IPS DF 6.9 (cell line): ENCODE measurements around the gene CYB5A.

Experiments
- DNase-seq: peaks from one replicate; pipeline ENCODE4 v3.0.0-alpha.2; 2013; ENCODE audit warnings: low read depth, low spot score
- H3K27ac ChIP-seq: one replicate; pipeline ENCODE4 v1.5.1; 2013; ENCODE audit warnings: low read length, control low read depth
- H3K27me3 ChIP-seq: 2 replicates; pipeline ENCODE4 v1.6.1; 2013; ENCODE audit warnings: mild to moderate bottlenecking, low read length; ENCODE audit not compliant: control insufficient read depth, insufficient read depth
- H3K36me3 ChIP-seq: 2 replicates; pipeline ENCODE4 v1.6.1; 2013; ENCODE audit warnings: low read length; ENCODE audit not compliant: control insufficient read depth, insufficient read depth
- H3K4me1 ChIP-seq: 2 replicates; pipeline ENCODE4 v1.6.1; 2013; ENCODE audit warnings: low read length; ENCODE audit not compliant: control insufficient read depth, insufficient read depth
- H3K4me3 ChIP-seq: 2 replicates; pipeline ENCODE4 v1.5.1; 2013; ENCODE audit warnings: mild to moderate bottlenecking, low read length
- H3K9me3 ChIP-seq: 2 replicates; pipeline ENCODE4 v1.6.1; 2013; ENCODE audit warnings: low read length, inconsistent platforms; ENCODE audit not compliant: control insufficient read depth, insufficient read depth
- WGBS: extraction: QIAGEN DNeasy Blood & Tissue Kit; methylation state at CpG from one replicate; pipeline ENCODE4 v1.1.7; 2013; ENCODE audit warnings: mixed read lengths, missing lambda C conversion rate; ENCODE audit not compliant: insufficient read length, insufficient coverage; 5-methylcytosine and 5-hydroxymethylcytosine counted together

Gene CYB5A

DNA sequence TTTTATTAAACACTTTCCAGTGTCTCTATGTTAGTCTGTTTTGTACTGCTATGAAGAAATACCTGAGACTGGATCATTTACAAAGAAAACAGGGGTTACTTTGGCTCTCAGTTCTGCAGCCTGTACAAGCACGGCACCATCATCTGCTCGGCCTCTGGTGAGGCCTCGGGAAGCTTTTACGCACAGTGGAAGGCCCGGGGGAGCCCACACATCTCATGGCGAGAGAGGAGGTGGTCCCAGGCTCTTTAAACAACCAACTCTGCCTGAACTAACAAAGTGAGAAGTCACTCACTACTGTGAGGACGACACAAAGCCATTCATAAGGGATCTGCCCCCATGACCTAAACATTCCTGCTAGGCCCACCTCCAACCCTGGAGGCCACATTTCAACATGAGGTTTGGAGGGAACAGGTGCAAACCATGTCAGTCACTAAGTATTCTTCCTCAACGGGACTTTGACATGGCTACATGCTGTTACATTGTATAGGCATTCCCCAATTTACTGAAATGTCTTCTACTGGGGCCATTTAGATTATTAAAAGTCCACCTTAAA lies 26.1 kb downstream of the CYB5A start:
- Histone ChIP-seq H3K27me3 (no peaks in the 10 kb centered on the region; the same call in 1 of the 2 replicates), H3K4me1 (peaks cover 2% of the 10 kb centered on the region), H3K36me3 (peaks cover 4% of the 10 kb centered on the region), H3K9me3 (no peaks in the 10 kb centered on the region), H3K4me3 (no peak overlapping the region), H3K27ac (no peak overlapping the region)
- no peak for DNase-seq
- WGBS, result no CpG with 5 or more reads among the region's 8 CpGs

DNA sequence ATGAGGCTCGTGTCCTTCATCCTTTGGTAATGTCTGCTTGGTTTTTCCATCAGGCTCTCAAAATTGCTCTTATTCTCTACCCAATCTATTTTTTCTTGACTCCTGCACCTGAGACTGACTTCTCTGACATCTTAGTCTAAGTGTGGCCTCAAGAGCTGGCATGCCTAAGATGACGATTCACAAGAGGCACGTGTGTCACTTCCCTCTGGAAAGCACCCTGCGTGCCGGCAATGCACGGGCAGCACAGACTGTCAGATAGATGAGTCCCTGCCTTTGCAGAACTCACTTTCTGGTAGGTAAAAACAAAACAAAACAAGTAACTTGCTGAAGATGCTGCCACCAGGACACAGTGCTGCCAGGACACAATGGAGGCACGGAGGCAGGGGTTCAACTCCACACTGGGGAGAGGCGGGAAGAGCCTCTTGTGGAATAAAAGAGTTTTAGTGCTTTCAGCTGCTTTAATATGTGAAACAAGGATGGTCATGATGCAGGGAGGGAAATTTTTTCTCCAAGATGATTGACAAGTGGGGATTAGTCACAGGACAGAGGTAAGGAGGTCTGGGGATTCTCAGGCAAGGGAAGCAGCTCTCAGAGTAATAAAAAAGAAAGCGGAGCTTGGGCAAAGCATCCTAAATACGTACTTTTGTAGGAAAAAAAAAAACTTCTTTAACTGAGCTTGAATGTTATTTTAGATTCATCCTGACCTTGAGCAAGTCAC lies 27.3 kb downstream of the CYB5A start:
- DNase-seq, result no peak
- Histone ChIP-seq H3K4me3 (no peak overlapping the region), H3K27ac (no peak overlapping the region), H3K9me3 (no peaks in the 10 kb centered on the region), H3K36me3 (peaks cover 4% of the 10 kb centered on the region), H3K4me1 (peaks cover 2% of the 10 kb centered on the region), H3K27me3 (no peaks in the 10 kb centered on the region; the same call in 1 of the 2 replicates)
- WGBS, result no CpG with 5 or more reads among the region's 10 CpGs

DNA sequence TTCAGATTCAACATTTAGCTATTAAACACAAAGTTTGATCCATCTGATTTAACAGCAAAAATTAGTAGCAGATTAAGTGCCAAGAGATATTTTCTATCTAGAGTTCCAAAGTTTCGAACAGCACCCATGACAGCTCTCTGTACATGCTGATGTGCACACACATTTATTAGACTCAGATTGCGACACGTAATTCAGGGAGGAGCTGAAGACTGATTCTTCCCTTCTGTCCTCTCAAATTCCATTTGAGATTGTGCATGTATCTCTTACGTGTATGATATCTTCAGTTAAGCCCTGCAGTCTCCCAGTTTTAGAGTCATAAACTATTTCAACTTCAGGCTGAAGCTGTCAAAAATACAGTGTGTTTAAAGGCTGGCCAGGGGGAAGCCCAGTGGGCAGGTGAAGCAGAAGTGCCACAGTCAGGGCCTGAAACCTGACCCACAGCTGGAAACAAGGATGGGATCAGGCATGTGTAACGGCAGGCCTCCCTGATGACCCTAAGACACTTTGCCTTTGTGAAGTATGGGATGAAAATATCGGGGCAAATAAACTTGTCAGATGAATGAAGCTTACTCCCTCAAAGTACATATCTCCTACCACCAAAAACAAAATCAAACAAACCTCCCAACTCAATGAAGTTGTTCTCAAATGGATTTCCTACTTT lies 30.6 kb downstream of the CYB5A start:
- no peak for DNase-seq
- H3K27ac ChIP-seq, result no peak overlapping the region
- H3K9me3 ChIP-seq, result no peaks in the 10 kb centered on the region
- no CpG with 5 or more reads among the region's 6 CpGs for WGBS
- peaks cover 4% of the 10 kb centered on the region; the same call in 1 of the 2 replicates for H3K36me3 ChIP-seq
- H3K4me3 ChIP-seq, result no peak overlapping the region
- H3K27me3 ChIP-seq, result no peaks in the 10 kb centered on the region
- H3K4me1 ChIP-seq, result no peaks in the 10 kb centered on the region

GRCh38 chr18:74259347-74259746 lies 32.4 kb downstream of the CYB5A start:
- Histone ChIP-seq H3K27me3 (no peaks in the 10 kb centered on the region), H3K4me1 (no peaks in the 10 kb centered on the region), H3K27ac (no peak overlapping the region), H3K36me3 (peaks cover 4% of the 10 kb centered on the region; the same call in 1 of the 2 replicates), H3K4me3 (no peak overlapping the region), H3K9me3 (no peaks in the 10 kb centered on the region)
- no CpG with 5 or more reads among the region's 4 CpGs for WGBS
- DNase-seq, result no peak

DNA sequence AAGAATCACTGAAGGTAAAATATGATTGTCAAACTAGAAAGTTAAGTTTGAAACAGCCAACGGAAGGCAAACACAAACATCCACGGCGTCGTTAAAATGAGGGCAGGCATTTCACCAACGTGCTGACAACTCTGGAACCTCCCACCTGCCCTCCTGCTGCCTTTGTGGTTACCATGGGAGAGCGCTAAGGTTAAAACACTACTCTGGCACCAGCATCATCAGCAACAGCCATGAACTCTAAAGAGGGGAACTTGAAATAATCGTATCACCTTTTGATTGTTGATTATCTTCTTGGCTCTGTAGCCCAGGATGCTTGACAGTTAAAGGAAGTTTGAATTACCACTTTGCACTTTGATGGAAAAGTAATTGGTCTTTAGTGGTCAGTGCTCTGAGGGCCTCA lies 34.7 kb downstream of the CYB5A start:
- DNase-seq, result no peak
- Histone ChIP-seq H3K4me1 (no peaks in the 10 kb centered on the region), H3K27ac (no peak overlapping the region), H3K27me3 (no peaks in the 10 kb centered on the region), H3K9me3 (no peaks in the 10 kb centered on the region), H3K36me3 (peaks cover 4% of the 10 kb centered on the region; the same call in 1 of the 2 replicates), H3K4me3 (no peak overlapping the region)
- WGBS, result no CpG with 5 or more reads among the region's 7 CpGs

GRCh38 chr18:74256190-74256589 lies 35.6 kb downstream of the CYB5A start:
- Histone ChIP-seq H3K9me3 (no peaks in the 10 kb centered on the region), H3K4me3 (no peak overlapping the region), H3K4me1 (no peaks in the 10 kb centered on the region), H3K36me3 (no peaks in the 10 kb centered on the region), H3K27ac (no peak overlapping the region), H3K27me3 (no peaks in the 10 kb centered on the region)
- WGBS, result no CpG with 5 or more reads among the region's 5 CpGs
- no peak for DNase-seq

- no peaks in the 10 kb centered on the region for H3K9me3 ChIP-seq
- H3K4me3 ChIP-seq, result no peak overlapping the region
- H3K27me3 ChIP-seq, result no peaks in the 10 kb centered on the region
- H3K4me1 ChIP-seq, result no peaks in the 10 kb centered on the region
- no peak for DNase-seq
- no peak overlapping the region for H3K27ac ChIP-seq
- no CpG with 5 or more reads among the region's 4 CpGs for WGBS
- no peaks in the 10 kb centered on the region for H3K36me3 ChIP-seq
Measured at GRCh38 chr18:74255131-74255616, 36.6 kb downstream of the CYB5A start.

DNA sequence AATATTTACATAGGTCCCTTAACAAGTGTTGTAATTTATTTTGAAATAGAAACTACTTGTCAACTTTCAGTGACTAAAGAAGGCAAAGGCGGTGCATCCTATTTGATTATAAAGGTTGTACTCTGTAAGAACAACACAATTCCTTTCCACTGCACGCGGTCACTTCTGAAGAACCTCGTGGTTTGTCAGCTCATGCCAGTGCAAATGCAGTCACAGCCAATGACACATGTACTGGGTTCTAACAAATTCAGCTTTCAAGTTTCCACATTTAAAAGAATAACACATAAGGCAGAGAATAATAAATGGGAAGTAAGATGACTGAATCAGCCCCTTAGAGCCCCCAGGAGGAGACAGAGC lies 39.7 kb downstream of the CYB5A start:
- Histone ChIP-seq H3K4me1 (no peaks in the 10 kb centered on the region), H3K27me3 (no peaks in the 10 kb centered on the region), H3K4me3 (no peak overlapping the region), H3K27ac (no peak overlapping the region), H3K9me3 (no peaks in the 10 kb centered on the region), H3K36me3 (0 out of 2 replicates have a peak, but pooled peaks cover 3% of the 10 kb centered on the region)
- WGBS, result no CpG with 5 or more reads among the region's 4 CpGs
- no peak for DNase-seq

GRCh38 chr18:74251297-74252038 lies 40.3 kb downstream of the CYB5A start:
- Histone ChIP-seq H3K4me3 (no peak overlapping the region), H3K27ac (no peak overlapping the region), H3K9me3 (no peaks in the 10 kb centered on the region), H3K27me3 (no peaks in the 10 kb centered on the region), H3K36me3 (0 out of 2 replicates have a peak, but pooled peaks cover 3% of the 10 kb centered on the region), H3K4me1 (no peaks in the 10 kb centered on the region)
- no CpG with 5 or more reads among the region's 4 CpGs for WGBS
- DNase-seq, result no peak

- Histone ChIP-seq H3K36me3 (0 out of 2 replicates have a peak, but pooled peaks cover 3% of the 10 kb centered on the region), H3K4me1 (no peaks in the 10 kb centered on the region), H3K9me3 (no peaks in the 10 kb centered on the region), H3K27ac (no peak overlapping the region), H3K27me3 (no peaks in the 10 kb centered on the region), H3K4me3 (no peak overlapping the region)
- WGBS, result no CpG with 5 or more reads among the region's 12 CpGs
- no peak for DNase-seq
Measured at GRCh38 chr18:74250131-74250530, 41.6 kb downstream of the CYB5A start.
